ENCODE measurements around the gene DCAF8.

DNA sequence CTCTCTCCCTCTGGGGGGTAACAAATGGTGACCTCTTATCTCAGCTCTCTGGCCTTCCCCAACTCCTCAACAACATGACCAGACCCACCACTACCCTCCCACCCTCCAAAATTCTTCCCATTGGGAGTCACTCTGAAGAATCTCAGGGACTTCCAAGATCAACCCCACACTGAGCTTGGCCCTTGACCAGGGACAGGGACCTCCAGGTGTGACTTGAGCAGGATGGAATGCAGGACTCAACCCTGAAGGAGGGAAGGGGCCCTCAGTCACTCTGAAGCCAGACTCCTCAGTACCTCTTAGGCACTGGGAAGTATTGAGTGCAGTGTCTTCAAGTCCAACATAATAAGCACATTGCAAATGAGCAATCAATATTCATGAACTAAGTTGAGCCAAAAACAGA, 70.1 kb downstream of the DCAF8 start:
- TF ChIP-seq EZH2 (IDR thresholded peaks at IDR 0.05; ENCODE audit: insufficient read depth, poor library complexity, severe bottlenecking) = no peak
- TF ChIP-seq EZH2phosphoT487 (IDR thresholded peaks at IDR 0.05; ENCODE audit: insufficient read depth, low read depth) = no peak

Measured in GM23248 (cell line).